DMS 273 (cell line): Measurements from ENCODE around the gene IPO5.
"Not testable (repeated sequence)": the region's sequence is repeated elsewhere in the genome, so short reads cannot be mapped to it uniquely, and the experiment has no call there.

Experiments used
- DNase-seq: peaks from one replicate; lab custom pipeline; 2025; ENCODE audit not compliant: unreplicated experiment; lab: John Stamatoyannopoulos, UW

IPO5 gene

GRCh38 chr13:97948041-97948440, 5.4 kb upstream of the IPO5 start:
- DNase-seq: no peak

GRCh38 chr13:97949316-97949715, 4.2 kb upstream of the IPO5 start:
- not testable (repeated sequence) for DNase-seq

GRCh38 chr13:97951376-97951775, 2.1 kb upstream of the IPO5 start:
- no peak for DNase-seq

GRCh38 chr13:97952831-97953230, 644 bp upstream of the IPO5 start:
- DNase-seq: not testable (repeated sequence)

- no peak for DNase-seq
Measured at GRCh38 chr13:97961340-97961739, 7.9 kb downstream of the IPO5 start.

- DNase-seq: no peak
Measured at GRCh38 chr13:97962887-97963286, 9.4 kb downstream of the IPO5 start.

GRCh38 chr13:97967226-97967625, 13.8 kb downstream of the IPO5 start:
- DNase-seq: no peak

- DNase-seq: peak; percentile 35
Measured at GRCh38 chr13:97967948-97968347, 14.5 kb downstream of the IPO5 start.

- no peak for DNase-seq
Measured at GRCh38 chr13:97971519-97971918, 18.0 kb downstream of the IPO5 start.

GRCh38 chr13:97974773-97975172, 21.3 kb downstream of the IPO5 start:
- DNase-seq: no peak

- DNase-seq: no peak
Measured at GRCh38 chr13:97975280-97975847, 21.9 kb downstream of the IPO5 start.

GRCh38 chr13:97975848-97976609, 22.6 kb downstream of the IPO5 start:
- DNase-seq: peak; percentile 96

GRCh38 chr13:97976610-97977521, 23.4 kb downstream of the IPO5 start:
- DNase-seq: peak; percentile 62

- DNase-seq: no peak
Measured at GRCh38 chr13:97977982-97978381, 24.5 kb downstream of the IPO5 start.

- no peak for DNase-seq
Measured at GRCh38 chr13:97978651-97979050, 25.2 kb downstream of the IPO5 start.

- no peak for DNase-seq
Measured at GRCh38 chr13:97979051-97979450, 25.6 kb downstream of the IPO5 start.

GRCh38 chr13:97979556-97979955, 26.1 kb downstream of the IPO5 start:
- DNase-seq: no peak

- no peak for DNase-seq
Measured at GRCh38 chr13:97982286-97982685, 28.8 kb downstream of the IPO5 start.

- no peak for DNase-seq
Measured at GRCh38 chr13:97986835-97987234, 33.4 kb downstream of the IPO5 start.

- no peak for DNase-seq
Measured at GRCh38 chr13:97999653-98000052, 46.2 kb downstream of the IPO5 start.

GRCh38 chr13:98004107-98004506, 50.6 kb downstream of the IPO5 start:
- DNase-seq: no peak

- DNase-seq: not testable (repeated sequence)
Measured at GRCh38 chr13:98004997-98005396, 51.5 kb downstream of the IPO5 start.
